Mesenchymal stem cell (in vitro differentiated cells and primary cell): Measurements from ENCODE around the gene PI4KA.

Experiments used
- DNase-seq: peaks from one replicate; pipeline ENCODE4 v3.0.0-alpha.2; 2013
- H2AFZ ChIP-seq: one replicate; pipeline ENCODE4 v1.6.1; 2013; ENCODE audit warnings: low read depth, mild to moderate bottlenecking, control low read depth, inconsistent platforms, low read length, moderate library complexity
- H2AK5ac ChIP-seq: 2 replicates; pipeline ENCODE4 v1.6.1; 2013; ENCODE audit warnings: low read length, moderate library complexity, mild to moderate bottlenecking, inconsistent platforms; ENCODE audit not compliant: severe bottlenecking
- H2BK120ac ChIP-seq: one replicate; pipeline ENCODE4 v1.6.1; 2013; ENCODE audit warnings: low read depth, mild to moderate bottlenecking, inconsistent platforms, low read length, moderate library complexity
- H2BK12ac ChIP-seq, 2 experiments: one replicate each; pipeline ENCODE4 v1.6.1; 2013; ENCODE audit warnings: inconsistent platforms in 2 of 2, low read length in 2 of 2, mild to moderate bottlenecking in 2 of 2, moderate library complexity in 2 of 2, control low read depth in 1 of 2
- H2BK15ac ChIP-seq: one replicate; pipeline ENCODE4 v1.6.1; 2013; ENCODE audit warnings: mild to moderate bottlenecking, low read depth, inconsistent platforms; ENCODE audit not compliant: poor library complexity, severe bottlenecking
- H2BK5ac ChIP-seq: 2 replicates; pipeline ENCODE4 v1.6.1; 2013; ENCODE audit warnings: low read depth, mild to moderate bottlenecking, low read length, control low read depth, inconsistent platforms; ENCODE audit not compliant: poor library complexity, severe bottlenecking
- H3K14ac ChIP-seq, 2 experiments: one replicate each; pipeline ENCODE4 v1.6.1; 2013; ENCODE audit warnings: inconsistent platforms in 2 of 2, low read length in 2 of 2, control low read depth in 1 of 2, mild to moderate bottlenecking in 1 of 2, moderate library complexity in 1 of 2
- H3K18ac ChIP-seq, 2 experiments: one replicate each; pipeline ENCODE4 v1.6.1; 2013; ENCODE audit warnings: inconsistent platforms in 2 of 2, low read length in 2 of 2, control low read depth in 1 of 2, low read depth in 1 of 2, mild to moderate bottlenecking in 1 of 2
- H3K23ac ChIP-seq, 2 experiments: one replicate each; pipeline ENCODE4 v1.6.1; 2013; ENCODE audit warnings: inconsistent platforms in 2 of 2, low read length in 2 of 2, mild to moderate bottlenecking in 2 of 2, moderate library complexity in 2 of 2, control low read depth in 1 of 2
- H3K27ac ChIP-seq: 2 replicates; pipeline ENCODE4 v1.5.1; 2013; ENCODE audit warnings: mild to moderate bottlenecking, moderate library complexity, low read length, control low read depth, inconsistent platforms; ENCODE audit not compliant: poor library complexity, severe bottlenecking
- H3K27me3 ChIP-seq, 2 experiments: 2 replicates each; pipeline versions ENCODE4 v1.6.1 to v1.7.0; 2013; ENCODE audit warnings: low read length in 2 of 2, mild to moderate bottlenecking in 2 of 2, moderate library complexity in 2 of 2, control low read depth in 1 of 2, inconsistent platforms in 1 of 2; ENCODE audit not compliant: control insufficient read depth in 1 of 2, insufficient read depth in 1 of 2
- H3K36me3 ChIP-seq, 2 experiments: 2 replicates each; pipeline versions ENCODE4 v1.6.1 to v1.7.0; 2013; ENCODE audit warnings: low read length in 2 of 2, control low read depth in 1 of 2, inconsistent platforms in 1 of 2, low read depth in 1 of 2, mild to moderate bottlenecking in 1 of 2; ENCODE audit not compliant: insufficient read depth in 2 of 2, control insufficient read depth in 1 of 2
- H3K4ac ChIP-seq, 2 experiments: one replicate each; pipeline ENCODE4 v1.6.1; 2013; ENCODE audit warnings: inconsistent platforms in 2 of 2, low read length in 2 of 2, mild to moderate bottlenecking in 2 of 2, moderate library complexity in 2 of 2, control low read depth in 1 of 2, low read depth in 1 of 2
- H3K4me1 ChIP-seq: 2 replicates; pipeline ENCODE4 v1.6.1; 2013; ENCODE audit warnings: low read depth, low read length, control low read depth; ENCODE audit not compliant: control insufficient read depth, insufficient read depth
- H3K4me2 ChIP-seq: 2 replicates; pipeline ENCODE4 v1.6.1; 2013; ENCODE audit warnings: low read length, mild to moderate bottlenecking, inconsistent platforms; ENCODE audit not compliant: poor library complexity, severe bottlenecking
- H3K4me3 ChIP-seq, 2 experiments: 2 replicates each; pipeline versions ENCODE4 v1.5.1 to v1.7.0; 2013; ENCODE audit warnings: low read length in 2 of 2, mild to moderate bottlenecking in 2 of 2, control low read depth in 1 of 2, low read depth in 1 of 2; ENCODE audit not compliant: insufficient read depth in 1 of 2
- H3K79me1 ChIP-seq: replicated peaks from 2 replicates; pipeline ENCODE4 v1.6.1; 2013; ENCODE audit warnings: mild to moderate bottlenecking, control low read depth, low read length, inconsistent platforms; ENCODE audit not compliant: poor library complexity, severe bottlenecking
- H3K9ac ChIP-seq: 2 replicates; pipeline ENCODE4 v1.7.0; 2013; ENCODE audit warnings: mild to moderate bottlenecking, low read length, moderate library complexity
- H3K9me3 ChIP-seq: 2 replicates; pipeline ENCODE4 v1.7.0; 2013; ENCODE audit warnings: mild to moderate bottlenecking, low read length; ENCODE audit not compliant: control insufficient read depth
- H4K8ac ChIP-seq: one replicate; pipeline ENCODE4 v1.6.1; 2013; ENCODE audit warnings: inconsistent platforms, mild to moderate bottlenecking, low read length, moderate library complexity
- H4K91ac ChIP-seq: one replicate; pipeline ENCODE4 v1.6.1; 2013; ENCODE audit warnings: mild to moderate bottlenecking, low read length, inconsistent platforms
- WGBS: methylation state at CpG from one replicate; pipeline ENCODE4 v1.1.7; 2013; ENCODE audit warnings: mixed read lengths; 5-methylcytosine and 5-hydroxymethylcytosine counted together

Gene PI4KA

GRCh38 chr22:20792966-20793728 lies 65.5 kb downstream of the PI4KA start:
- Histone ChIP-seq H3K18ac (no peak overlapping the region), H3K9me3 (no peaks in the 10 kb centered on the region), H4K91ac (no peak overlapping the region), H2AFZ (no peak overlapping the region), H3K9ac (no peak overlapping the region), H2BK120ac (no peak overlapping the region), H3K4me1 (no peaks in the 10 kb centered on the region), H3K27me3 (no peaks in the 10 kb centered on the region), H2BK12ac (no peak overlapping the region), H4K8ac (no peak overlapping the region), H3K4ac (no peak overlapping the region), H2BK15ac (no peak overlapping the region), H3K23ac (no peak overlapping the region), H3K4me3 (no peak overlapping the region), H3K14ac (no peak overlapping the region), H2BK5ac (no peak overlapping the region), H3K79me1 (peaks cover 2% of the 10 kb centered on the region), H2AK5ac (no peak overlapping the region), H3K36me3 (peaks cover 55 to 73% of the 10 kb centered on the region in 2 experiments), H3K27ac (no peak overlapping the region), H3K4me2 (no peak overlapping the region)
- WGBS: 92% methylated on average over 2 of the region's 3 CpGs
- DNase-seq: no peak

GRCh38 chr22:20792221-20792965 lies 66.2 kb downstream of the PI4KA start:
- Histone ChIP-seq H2BK15ac (no peak overlapping the region), H2AFZ (no peak overlapping the region), H2BK120ac (no peak overlapping the region), H3K18ac (no peak overlapping the region), H3K4ac (no peak overlapping the region), H3K9ac (no peak overlapping the region), H3K36me3 (peaks cover 56 to 73% of the 10 kb centered on the region in 2 experiments), H4K8ac (no peak overlapping the region), H2BK5ac (no peak overlapping the region), H4K91ac (no peak overlapping the region), H2AK5ac (no peak overlapping the region), H3K4me2 (no peak overlapping the region), H3K4me3 (no peak overlapping the region), H3K14ac (no peak overlapping the region), H3K9me3 (no peaks in the 10 kb centered on the region), H3K27me3 (no peaks in the 10 kb centered on the region), H2BK12ac (no peak overlapping the region), H3K4me1 (no peaks in the 10 kb centered on the region), H3K23ac (no peak overlapping the region), H3K27ac (no peak overlapping the region), H3K79me1 (peaks cover 2% of the 10 kb centered on the region)
- WGBS: 95% methylated on average over 12 of the region's 12 CpGs
- DNase-seq: no peak

GRCh38 chr22:20788627-20789344 lies 69.8 kb downstream of the PI4KA start:
- H3K27ac ChIP-seq: no peak overlapping the region
- no peak for DNase-seq
- no peak overlapping the region for H2BK5ac ChIP-seq
- H2BK12ac ChIP-seq: no peak overlapping the region
- peaks cover 2% of the 10 kb centered on the region for H3K79me1 ChIP-seq
- H3K36me3 ChIP-seq: peaks cover 43 to 60% of the 10 kb centered on the region in 2 experiments
- no peak overlapping the region for H3K4me3 ChIP-seq
- peaks cover 2% of the 10 kb centered on the region for H3K4me1 ChIP-seq
- H2BK15ac ChIP-seq: no peak overlapping the region
- no peak overlapping the region for H3K23ac ChIP-seq
- no peaks in the 10 kb centered on the region for H3K27me3 ChIP-seq
- no peak overlapping the region for H3K14ac ChIP-seq
- no peak overlapping the region for H2AK5ac ChIP-seq
- no peak overlapping the region for H2BK120ac ChIP-seq
- H3K9ac ChIP-seq: no peak overlapping the region
- no peaks in the 10 kb centered on the region for H3K9me3 ChIP-seq
- WGBS: 94% methylated on average over 5 of the region's 5 CpGs
- H4K8ac ChIP-seq: no peak overlapping the region
- no peak overlapping the region for H2AFZ ChIP-seq
- no peak overlapping the region for H4K91ac ChIP-seq
- H3K4me2 ChIP-seq: no peak overlapping the region
- H3K18ac ChIP-seq: no peak overlapping the region
- no peak overlapping the region for H3K4ac ChIP-seq
